ENCODE data around the gene MED22.
"Not testable (repeated sequence)": the region's sequence is repeated elsewhere in the genome, so short reads cannot be mapped to it uniquely, and the experiment has no call there.

MED22 gene

GRCh38 chr9:133329306-133330156 is 18.4 kb downstream of the MED22 start:
- H3F3A ChIP-seq (ENCODE audit: low read depth); H3K9me3 ChIP-seq (ENCODE audit: insufficient read depth, low read depth, low read length); H3K4me3 ChIP-seq (ENCODE audit: low read length, poor library complexity, severe bottlenecking); H3K27me3 ChIP-seq (ENCODE audit: insufficient read depth, low read length, poor library complexity, severe bottlenecking); H2AFZ ChIP-seq (ENCODE audit: low read length); H3K9ac ChIP-seq (ENCODE audit: low read depth, low read length, poor library complexity, severe bottlenecking); H3K4me2 ChIP-seq (ENCODE audit: low read depth, low read length, poor library complexity, severe bottlenecking); H3K9me2 ChIP-seq (replicated peaks; ENCODE audit: low read depth, low read length): not testable (repeated sequence)
- Histone ChIP-seq H3K36me3 (ENCODE audit: insufficient read depth, low read length) (peaks cover 44% of the 10 kb centered on the region; the same call in 1 of the 2 replicates), H3K79me2 (ENCODE audit: insufficient read depth, low read length) (peaks cover 25% of the 10 kb centered on the region), H4K20me1 (ENCODE audit: insufficient read depth, low read length, poor library complexity, severe bottlenecking) (peaks cover 30% of the 10 kb centered on the region), H3K4me1 (ENCODE audit: insufficient read depth, low read length, poor library complexity, severe bottlenecking) (peaks cover 15% of the 10 kb centered on the region)
- TF ChIP-seq, protein P1, sequence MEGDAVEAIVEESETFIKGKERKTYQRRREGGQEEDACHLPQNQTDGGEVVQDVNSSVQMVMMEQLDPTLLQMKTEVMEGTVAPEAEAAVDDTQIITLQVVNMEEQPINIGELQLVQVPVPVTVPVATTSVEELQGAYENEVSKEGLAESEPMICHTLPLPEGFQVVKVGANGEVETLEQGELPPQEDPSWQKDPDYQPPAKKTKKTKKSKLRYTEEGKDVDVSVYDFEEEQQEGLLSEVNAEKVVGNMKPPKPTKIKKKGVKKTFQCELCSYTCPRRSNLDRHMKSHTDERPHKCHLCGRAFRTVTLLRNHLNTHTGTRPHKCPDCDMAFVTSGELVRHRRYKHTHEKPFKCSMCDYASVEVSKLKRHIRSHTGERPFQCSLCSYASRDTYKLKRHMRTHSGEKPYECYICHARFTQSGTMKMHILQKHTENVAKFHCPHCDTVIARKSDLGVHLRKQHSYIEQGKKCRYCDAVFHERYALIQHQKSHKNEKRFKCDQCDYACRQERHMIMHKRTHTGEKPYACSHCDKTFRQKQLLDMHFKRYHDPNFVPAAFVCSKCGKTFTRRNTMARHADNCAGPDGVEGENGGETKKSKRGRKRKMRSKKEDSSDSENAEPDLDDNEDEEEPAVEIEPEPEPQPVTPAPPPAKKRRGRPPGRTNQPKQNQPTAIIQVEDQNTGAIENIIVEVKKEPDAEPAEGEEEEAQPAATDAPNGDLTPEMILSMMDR (conservative IDR thresholded peaks at IDR 0.05; ENCODE audit: low read length) = peak; percentile 55

DNA sequence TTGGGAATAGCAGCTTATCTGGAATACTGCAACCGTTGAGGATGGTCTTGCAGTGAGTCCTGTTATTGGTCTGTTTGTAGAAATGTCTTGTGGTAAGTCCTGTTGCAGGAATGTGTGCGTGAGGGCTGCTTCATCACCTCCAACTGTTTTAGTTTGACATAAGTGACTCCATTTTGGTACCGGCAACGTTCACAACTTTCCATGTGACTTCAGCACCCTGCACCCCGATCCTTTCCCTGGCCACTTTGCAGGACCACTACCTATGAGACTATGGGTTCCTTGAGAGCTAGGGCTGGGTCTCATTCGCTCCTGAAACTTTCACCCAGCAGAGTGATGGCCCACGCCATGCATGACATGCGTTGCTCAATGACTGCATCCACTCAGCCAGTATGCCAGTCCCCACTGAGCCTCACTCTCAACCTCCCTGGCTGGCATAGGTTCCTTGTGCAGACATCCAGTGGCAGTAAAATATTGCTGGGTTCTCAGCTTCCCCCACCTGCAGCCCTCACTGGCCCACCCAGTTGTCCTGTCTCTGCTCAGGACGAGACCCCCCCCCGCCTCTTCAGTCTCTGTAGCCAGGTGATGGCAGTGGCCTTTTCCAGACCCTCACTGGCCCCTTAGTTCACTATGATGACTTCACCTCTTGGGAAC is 20.0 kb downstream of the MED22 start:
- TF ChIP-seq, protein P1 (conservative IDR thresholded peaks at IDR 0.05; ENCODE audit: low read length) = no peak
- TF ChIP-seq EZH2phosphoT487 (IDR thresholded peaks at IDR 0.05; ENCODE audit: borderline replicate concordance) = no peak
- Histone ChIP-seq H3K9ac (ENCODE audit: low read depth, low read length, poor library complexity, severe bottlenecking) (no peak overlapping the region), H3K27me3 (ENCODE audit: insufficient read depth, low read length, poor library complexity, severe bottlenecking) (no peaks in the 10 kb centered on the region), H3K4me3 (ENCODE audit: low read length, poor library complexity, severe bottlenecking) (no peak overlapping the region), H3K9me3 (ENCODE audit: insufficient read depth, low read depth, low read length) (no peaks in the 10 kb centered on the region), H3K4me2 (ENCODE audit: low read depth, low read length, poor library complexity, severe bottlenecking) (no peak overlapping the region), H3K36me3 (ENCODE audit: insufficient read depth, low read length) (peaks cover 33% of the 10 kb centered on the region; the same call in 1 of the 2 replicates), H3F3A (ENCODE audit: low read depth) (no peaks in the 10 kb centered on the region), H2AFZ (ENCODE audit: low read length) (no peak overlapping the region), H4K20me1 (ENCODE audit: insufficient read depth, low read length, poor library complexity, severe bottlenecking) (peaks cover 16% of the 10 kb centered on the region), H3K79me2 (ENCODE audit: insufficient read depth, low read length) (peaks cover 9% of the 10 kb centered on the region; the same call in 1 of the 2 replicates), H3K4me1 (ENCODE audit: insufficient read depth, low read length, poor library complexity, severe bottlenecking) (no peaks in the 10 kb centered on the region), H3K9me2 (replicated peaks; ENCODE audit: low read depth, low read length) (no peaks in the 10 kb centered on the region)

- not testable (repeated sequence) for H3F3A ChIP-seq (ENCODE audit: low read depth); H4K20me1 ChIP-seq (ENCODE audit: insufficient read depth, low read length, poor library complexity, severe bottlenecking); H3K27me3 ChIP-seq (ENCODE audit: insufficient read depth, low read length, poor library complexity, severe bottlenecking); H3K9me2 ChIP-seq (replicated peaks; ENCODE audit: low read depth, low read length); H3K9ac ChIP-seq (ENCODE audit: low read depth, low read length, poor library complexity, severe bottlenecking); H3K9me3 ChIP-seq (ENCODE audit: insufficient read depth, low read depth, low read length); H3K4me3 ChIP-seq (ENCODE audit: low read length, poor library complexity, severe bottlenecking); H2AFZ ChIP-seq (ENCODE audit: low read length); H3K79me2 ChIP-seq (ENCODE audit: insufficient read depth, low read length); H3K4me2 ChIP-seq (ENCODE audit: low read depth, low read length, poor library complexity, severe bottlenecking); H3K4me1 ChIP-seq (ENCODE audit: insufficient read depth, low read length, poor library complexity, severe bottlenecking)
- H3K36me3 ChIP-seq (ENCODE audit: insufficient read depth, low read length) = peaks cover 23% of the 10 kb centered on the region; the same call in 1 of the 2 replicates
Measured at GRCh38 chr9:133327021-133327420, 20.9 kb downstream of the MED22 start.

Data from Loucy (cell line).